HepG2 (cell line): ENCODE data around the gene IDUA. TPM values are rescaled to one million over a fixed set of nuclear protein-coding genes. Genes with fewer than 3 reads are reported as not detected.

Source experiments
- ASH2L ChIP-seq: fragments of 300-600, 200-600 bp; sonication (generic); IDR thresholded peaks from 2 replicates; pipeline ENCODE4 v1.7.0; 2017; ENCODE audit warnings: low read depth, mild to moderate bottlenecking, moderate library complexity, mixed read lengths, low read length; ENCODE audit not compliant: insufficient read length
- CBX2 ChIP-seq, 2 experiments: fragments of 200-600 bp in 1 of 2; sonication (generic); formaldehyde crosslinking in 1 of 2; IDR thresholded peaks; 2 replicates each; pipeline versions ENCODE4 v1.7.0 to v1.8.1; 2018 to 2022; ENCODE audit warnings: low read depth in 2 of 2, low read length in 1 of 2, mild to moderate bottlenecking in 1 of 2, missing genetic modification reagents in 1 of 2
- CREM ChIP-seq, 2 experiments: sonication (generic) in 1 of 2; formaldehyde crosslinking in 1 of 2; IDR thresholded peaks; 2 replicates each; pipeline versions ENCODE4 v1.4.0 to v1.6.1; 2016 to 2020; ENCODE audit warnings: antibody characterized with exemption in 1 of 2, mild to moderate bottlenecking in 1 of 2, missing genetic modification reagents in 1 of 2
- ELF1 ChIP-seq: sonication (generic); formaldehyde crosslinking; IDR thresholded peaks from 2 replicates; pipeline ENCODE4 v1.4.0; 2020; ENCODE audit warnings: missing genetic modification reagents
- FOXA1 ChIP-seq, 2 experiments: fragments of 450-650 bp in 1 of 2; sonication (generic) in 1 of 2; formaldehyde crosslinking in 1 of 2; IDR thresholded peaks; 2 replicates each; pipeline versions ENCODE4 v1.4.0 to v1.6.1; 2016 to 2020; ENCODE audit warnings: missing genetic modification reagents in 1 of 2
- FOXK2 ChIP-seq: fragments of 450-650 bp; IDR thresholded peaks from 2 replicates; pipeline ENCODE4 v1.6.1; 2016
- GABPA ChIP-seq, 2 experiments: IDR thresholded peaks; 2 replicates each; pipeline ENCODE4 v1.6.1; 2011 to 2016; ENCODE audit warnings: low read depth in 2 of 2, low read length in 1 of 2, missing biosample characterization in 1 of 2, missing genetic modification characterization in 1 of 2
- HNRNPL ChIP-seq: fragments of 200-400 bp; formaldehyde crosslinking; IDR thresholded peaks from 2 replicates; pipeline ENCODE4 v1.6.1; 2017; ENCODE audit warnings: mild to moderate bottlenecking, low read depth, low read length
- KDM4B ChIP-seq: sonication (generic); formaldehyde crosslinking; IDR thresholded peaks from 2 replicates; pipeline ENCODE4 v1.4.0; 2020; ENCODE audit warnings: missing genetic modification reagents
- MAF1 ChIP-seq: sonication (generic); formaldehyde crosslinking; IDR thresholded peaks from 2 replicates; pipeline ENCODE4 v1.5.0; 2020; ENCODE audit warnings: missing genetic modification reagents, borderline replicate concordance
- PCBP2 ChIP-seq: fragments of 200-400 bp; formaldehyde crosslinking; optimal IDR thresholded peaks from 2 replicates; pipeline ENCODE3; 2018; ENCODE audit warnings: low read length, low read depth; ENCODE audit not compliant: poor library complexity, severe bottlenecking
- POLR2AphosphoS5 ChIP-seq: IDR thresholded peaks from 2 replicates; pipeline ENCODE4 v1.6.1; 2012; ENCODE audit warnings: low read depth, low read length
- PPARG ChIP-seq: conservative IDR thresholded peaks from 2 replicates; pipeline ENCODE4 v1.6.1; 2016; ENCODE audit warnings: missing biosample characterization, missing genetic modification reagents
- RERE ChIP-seq: IDR thresholded peaks from 2 replicates; pipeline ENCODE4 v1.6.1; 2016; ENCODE audit warnings: low read depth, missing genetic modification reagents, missing compliant biosample characterization
- SPEN ChIP-seq: sonication (generic); formaldehyde crosslinking; IDR thresholded peaks from 2 replicates; pipeline ENCODE4 v1.5.1; 2020; ENCODE audit warnings: low read depth, mild to moderate bottlenecking, missing genetic modification reagents
- ZNF20 ChIP-seq: sonication (generic); formaldehyde crosslinking; IDR thresholded peaks from 2 replicates; pipeline ENCODE4 v1.4.0; 2020; ENCODE audit warnings: mild to moderate bottlenecking, moderate library complexity, missing genetic modification reagents
- ZNF264 ChIP-seq: sonication (generic); formaldehyde crosslinking; IDR thresholded peaks from 2 replicates; pipeline ENCODE4 v1.4.0; 2020; ENCODE audit warnings: missing genetic modification reagents
- ZNF276 ChIP-seq: sonication (generic); formaldehyde crosslinking; IDR thresholded peaks from 2 replicates; pipeline ENCODE4 v1.4.0; 2020; ENCODE audit warnings: mild to moderate bottlenecking, low read depth, missing genetic modification reagents
- ZNF33A ChIP-seq: sonication (generic); formaldehyde crosslinking; IDR thresholded peaks from 2 replicates; pipeline ENCODE4 v1.5.1; 2020; ENCODE audit warnings: missing genetic modification reagents, mild to moderate bottlenecking, moderate library complexity, borderline replicate concordance
- ZNF451 ChIP-seq: sonication (generic); formaldehyde crosslinking; IDR thresholded peaks from 2 replicates; pipeline ENCODE4 v1.5.0; 2020; ENCODE audit warnings: mild to moderate bottlenecking, missing genetic modification reagents
- ZNF556 ChIP-seq: sonication (generic); formaldehyde crosslinking; IDR thresholded peaks from 2 replicates; pipeline ENCODE4 v1.4.0; 2020; ENCODE audit warnings: mild to moderate bottlenecking, missing genetic modification reagents, borderline replicate concordance
- ZNF564 ChIP-seq: sonication (generic); formaldehyde crosslinking; IDR thresholded peaks from 2 replicates; pipeline ENCODE4 v1.8.1; 2023; ENCODE audit warnings: mild to moderate bottlenecking, missing genetic modification reagents
- ZNF572 ChIP-seq: sonication (generic); formaldehyde crosslinking; IDR thresholded peaks from 2 replicates; pipeline ENCODE4 v1.5.1; 2020; ENCODE audit warnings: mild to moderate bottlenecking, missing genetic modification reagents
- ZNF615 ChIP-seq: sonication (generic); formaldehyde crosslinking; IDR thresholded peaks from 2 replicates; pipeline ENCODE4 v1.5.0; 2020; ENCODE audit warnings: mild to moderate bottlenecking, missing genetic modification reagents, borderline replicate concordance
- polyA plus RNA-seq, 8 experiments: library from polyadenylated mRNA; depleted of rRNA in 3 of 8; stranded (reverse) in 7 of 8; unstranded in 1 of 8; fragments of >200 nt; fragmentation: Illumina TruSeq in 4 of 8; extraction: Trizol in 4 of 8; gene quantifications; 2 replicates each; pipeline versions ENCODE4 v1.2.1 to v1.2.3, GENCODE V29; 2011 to 2016; ENCODE audit warnings: low read depth in 4 of 8, missing spikeins in 1 of 8, mixed read lengths in 1 of 8; ENCODE audit not compliant: insufficient read depth in 1 of 8
- total RNA-seq, 5 experiments: library from RNA; depleted of rRNA; stranded (reverse); fragments of >200 nt; fragmentation: Illumina TruSeq; extraction: Trizol; gene quantifications; 2 replicates each; pipeline ENCODE4 v1.2.3, GENCODE V29; 2016; ENCODE audit warnings: low read depth in 1 of 5

The IDUA gene
- total and polyA plus RNA-seq, 2 of the 13 experiments (the other 11 are each of a cell fraction or from before 2014, with no cell fraction given), result 0.77 to 1.0 TPM

GRCh38 chr4:1027219-1027914 lies 40.5 kb downstream of the IDUA start (continued):
- TF ChIP-seq RERE (CRISPR knock-in tag) (no peak), ZNF572 (CRISPR knock-in tag) (no peak), ZNF33A (CRISPR knock-in tag) (no peak), ASH2L (no peak), CBX2 (IDR thresholded peaks at IDR 0.05; ENCODE audit: low read depth, low read length) (no peak), CBX2 (CRISPR knock-in tag; IDR thresholded peaks at IDR 0.05; ENCODE audit: low read depth) (no peak), CREM (IDR thresholded peaks at IDR 0.05) (no peak), CREM (CRISPR knock-in tag; IDR thresholded peaks at IDR 0.05) (no peak), PPARG (CRISPR knock-in tag) (no peak), SPEN (CRISPR knock-in tag) (no peak), GABPA (IDR thresholded peaks at IDR 0.05; ENCODE audit: low read depth, low read length) (no peak), GABPA (CRISPR knock-in tag; IDR thresholded peaks at IDR 0.05; ENCODE audit: low read depth) (no peak), ZNF276 (CRISPR knock-in tag) (no peak), PCBP2 (no peak), FOXA1 (IDR thresholded peaks at IDR 0.05) (no peak), FOXA1 (CRISPR knock-in tag; IDR thresholded peaks at IDR 0.05) (no peak), FOXK2 (no peak), ZNF556 (CRISPR knock-in tag) (no peak), ZNF20 (CRISPR knock-in tag) (no peak), HNRNPL (0 out of 2 replicates have a peak, but pooled peaks have one; percentile 7), ZNF564 (CRISPR knock-in tag) (0 out of 2 replicates have a peak, but pooled peaks have one; percentile 37), ZNF451 (CRISPR knock-in tag) (no peak), ELF1 (CRISPR knock-in tag) (no peak), ZNF264 (CRISPR knock-in tag) (no peak), ZNF615 (no peak), POLR2AphosphoS5 (no peak), KDM4B (CRISPR knock-in tag) (no peak), MAF1 (no peak)
